K562 (cell line): ENCODE measurements around the gene ZER1. TPM values are rescaled to one million over a fixed set of nuclear protein-coding genes. Genes with fewer than 3 reads are reported as not detected.

Source experiments
- ARHGAP35 ChIP-seq: fragments of 450-650 bp; IDR thresholded peaks from 2 replicates; pipeline ENCODE4 v1.6.1; 2018; ENCODE audit not compliant: partially characterized antibody
- CBX3 ChIP-seq, 2 experiments: IDR thresholded peaks; 1 replicate in 1 of 2; 2 replicates in 1 of 2; pipeline ENCODE4 v1.6.1; 2012; ENCODE audit warnings: inconsistent platforms in 2 of 2, low read length in 2 of 2, borderline replicate concordance in 1 of 2, control low read depth in 1 of 2
- E2F1 ChIP-seq: sonication (generic); formaldehyde crosslinking; IDR thresholded peaks from 2 replicates; pipeline ENCODE4 v1.8.1; 2023; ENCODE audit warnings: mild to moderate bottlenecking, missing genetic modification reagents, moderate library complexity
- EP400 ChIP-seq: fragments of 450-650 bp; IDR thresholded peaks from 2 replicates; pipeline ENCODE4 v1.6.1; 2017; ENCODE audit warnings: antibody characterized with exemption, mild to moderate bottlenecking, moderate library complexity
- FOXM1 ChIP-seq, 2 experiments: fragments of 450-650 bp in 1 of 2; sonication (generic) in 1 of 2; formaldehyde crosslinking in 1 of 2; IDR thresholded peaks; 2 replicates each; pipeline versions ENCODE4 v1.6.1 to v1.9.0; 2017 to 2022; ENCODE audit warnings: low read depth in 2 of 2, mild to moderate bottlenecking in 2 of 2, missing genetic modification reagents in 1 of 2, moderate library complexity in 1 of 2
- HDGF ChIP-seq: fragments of 450-650 bp; IDR thresholded peaks from 2 replicates; pipeline ENCODE4 v1.6.1; 2016
- KDM4B ChIP-seq, 2 experiments: fragments of 450-650 bp in 1 of 2; sonication (generic) in 1 of 2; IDR thresholded peaks; 2 replicates each; pipeline ENCODE4 v1.6.1; 2016 to 2017; ENCODE audit warnings: borderline replicate concordance in 2 of 2, antibody characterized with exemption in 1 of 2, low read depth in 1 of 2, mild to moderate bottlenecking in 1 of 2
- KLF10 ChIP-seq: fragments of 250-450 bp; sonication (Bioruptor Pico); IDR thresholded peaks from 2 replicates; pipeline ENCODE4 v1.6.1; 2021; ENCODE audit warnings: matching md5 sums
- L3MBTL2 ChIP-seq: fragments of 450-650 bp; IDR thresholded peaks from 2 replicates; pipeline ENCODE4 v1.6.1; 2016; ENCODE audit warnings: mild to moderate bottlenecking, moderate library complexity
- MCM7 ChIP-seq, 2 experiments: fragments of 450-650 bp; IDR thresholded peaks; 2 replicates each; pipeline ENCODE4 v1.6.1; 2016 to 2018
- MTA3 ChIP-seq: fragments of 450-650 bp; formaldehyde crosslinking; IDR thresholded peaks from 2 replicates; pipeline ENCODE4 v1.6.1; 2017; ENCODE audit warnings: mild to moderate bottlenecking, borderline replicate concordance
- NBN ChIP-seq: fragments of 450-650 bp; IDR thresholded peaks from 2 replicates; pipeline ENCODE4 v1.6.1; 2016; ENCODE audit warnings: low read depth, mild to moderate bottlenecking
- RAD51 ChIP-seq: fragments of 450-650 bp; IDR thresholded peaks from 2 replicates; pipeline ENCODE4 v1.7.1; 2016; ENCODE audit warnings: low read depth, mild to moderate bottlenecking, borderline replicate concordance
- RFX7 ChIP-seq: fragments of 250-450 bp; sonication (Bioruptor Pico); IDR thresholded peaks from 2 replicates; pipeline ENCODE4 v1.5.1; 2021; ENCODE audit warnings: mild to moderate bottlenecking
- SIN3B ChIP-seq: fragments of 450-650 bp; IDR thresholded peaks from 2 replicates; pipeline ENCODE4 v1.6.1; 2017; ENCODE audit warnings: low read depth, mild to moderate bottlenecking, moderate library complexity
- SMAD2 ChIP-seq: fragments of 150-350 bp; IDR thresholded peaks from 2 replicates; pipeline ENCODE4 v1.6.1; 2014; ENCODE audit warnings: low read depth, mild to moderate bottlenecking, low read length
- SMAD3 ChIP-seq: fragments of 450-650 bp; formaldehyde crosslinking; conservative IDR thresholded peaks from 2 replicates; pipeline ENCODE4 v1.4.0; 2020; ENCODE audit warnings: mild to moderate bottlenecking
- TBP ChIP-seq: optimal IDR thresholded peaks from 2 replicates; pipeline ENCODE3; 2011; ENCODE audit warnings: low read depth, low read length, improper control_type of control experiment
- TFAP4 ChIP-seq: sonication (generic); formaldehyde crosslinking; IDR thresholded peaks from 2 replicates; pipeline ENCODE4 v1.8.0; 2022; ENCODE audit warnings: missing genetic modification reagents, mild to moderate bottlenecking, moderate library complexity, borderline replicate concordance
- USF1 ChIP-seq: sonication (generic); formaldehyde crosslinking; IDR thresholded peaks from 2 replicates; pipeline ENCODE4 v1.9.0; 2022; ENCODE audit warnings: mild to moderate bottlenecking, missing genetic modification reagents
- ZNF174 ChIP-seq: fragments of 250-450 bp; sonication (Bioruptor Pico); IDR thresholded peaks from 2 replicates; pipeline ENCODE4 v1.4.0; 2020; ENCODE audit warnings: mild to moderate bottlenecking
- ZNF224 ChIP-seq: sonication (generic); formaldehyde crosslinking; IDR thresholded peaks from 2 replicates; pipeline ENCODE4 v1.8.0; 2022; ENCODE audit warnings: mild to moderate bottlenecking, missing genetic modification reagents
- ZNF280A ChIP-seq: fragments of 450-650 bp; IDR thresholded peaks from 2 replicates; pipeline ENCODE4 v1.6.1; 2018; ENCODE audit warnings: mild to moderate bottlenecking, low read depth; ENCODE audit not compliant: partially characterized antibody
- ZNF707 ChIP-seq: fragments of 250-450 bp; sonication (Bioruptor Pico); conservative IDR thresholded peaks from 2 replicates; pipeline ENCODE4 v1.8.0; 2022; ENCODE audit warnings: inconsistent platforms, mild to moderate bottlenecking, moderate library complexity
- ZNF79 ChIP-seq: fragments of 250-450 bp; sonication (Bioruptor Pico); IDR thresholded peaks from 2 replicates; pipeline ENCODE4 v1.4.0; 2020; ENCODE audit warnings: low read depth, mild to moderate bottlenecking, moderate library complexity
- polyA plus RNA-seq, 8 experiments: library from polyadenylated mRNA; depleted of rRNA in 4 of 8; stranded (reverse) in 5 of 8; unstranded in 3 of 8; fragments of >200 nt; fragmentation: Nextera tagmentation in 2 of 8; fragmentation: Illumina TruSeq in 1 of 8; extraction: Ambion mirVana in 2 of 8; extraction: Trizol in 1 of 8; gene quantifications; 2 replicates each; pipeline versions ENCODE4 v1.2.1 to v1.2.3, GENCODE V29; 2011 to 2014; ENCODE audit warnings: inconsistent platforms in 1 of 8, missing spikeins in 1 of 8
- total RNA-seq, 7 experiments: library from RNA; depleted of rRNA in 6 of 7; stranded (reverse); fragments of >200 nt in 6 of 7; fragmentation: Illumina TruSeq in 2 of 7; extraction: Trizol in 2 of 7; gene quantifications; 2 replicates each; pipeline versions ENCODE4 v1.2.1 to v1.2.3, GENCODE V29; 2011 to 2021; ENCODE audit warnings: low replicate concordance in 1 of 7

Gene ZER1
- total and polyA plus RNA-seq, 9 of the 15 experiments (the other 6 are each of a cell fraction or from before 2014, with no cell fraction given), result 0.07 to 10.7 (median 6.2) TPM

GRCh38 chr9:128684325-128685199 is 87.2 kb downstream of the ZER1 start (continued):
- TF ChIP-seq EP400 (no peak), MTA3 (0 out of 2 replicates have a peak, but pooled peaks have one; percentile 35), ZNF174 (CRISPR knock-in tag) (no peak), RFX7 (CRISPR knock-in tag) (no peak), CBX3 (IDR thresholded peaks at IDR 0.05; ENCODE audit: borderline replicate concordance in 1 of 2, low read length in 2 of 2) (peak in 1 of 2 experiments; percentile 16; a peak in 1 of 3 replicates), NBN (no peak), RAD51 (0 out of 2 replicates have a peak, but pooled peaks have one; percentile 10), L3MBTL2 (no peak), SIN3B (no peak), TBP (no peak), SMAD3 (CRISPR knock-in tag) (no peak), ZNF280A (no peak), ZNF707 (CRISPR knock-in tag) (no peak), E2F1 (CRISPR knock-in tag) (no peak), ARHGAP35 (no peak), HDGF (no peak), FOXM1 (IDR thresholded peaks at IDR 0.05; ENCODE audit: low read depth) (no peak), FOXM1 (CRISPR knock-in tag; IDR thresholded peaks at IDR 0.05; ENCODE audit: low read depth) (no peak), ZNF224 (CRISPR knock-in tag) (no peak), SMAD2 (no peak), KLF10 (no peak), ZNF79 (CRISPR knock-in tag) (no peak), MCM7 (IDR thresholded peaks at IDR 0.05) (no peak), KDM4B (IDR thresholded peaks at IDR 0.05; ENCODE audit: borderline replicate concordance in 2 of 2, low read depth in 1 of 2) (no peak), TFAP4 (CRISPR knock-in tag) (no peak), USF1 (CRISPR knock-in tag) (peak; percentile 66)
